Measurements from ENCODE around the gene EML4. TPM values are rescaled to one million over a fixed set of nuclear protein-coding genes. Genes with fewer than 3 reads are reported as not detected.
"Not testable (repeated sequence)": the region's sequence is repeated elsewhere in the genome, so short reads cannot be mapped to it uniquely, and the experiment has no call there.

Gene EML4
- total RNA-seq, 1 donor from 2014 or later: 109 TPM

- H3K27ac ChIP-seq: no peak overlapping the region
- no peaks in the 10 kb centered on the region for H3K9me3 ChIP-seq
- ATAC-seq: no peak
- no peaks in the 10 kb centered on the region for H3K27me3 ChIP-seq (ENCODE audit: low read depth)
- H3K4me3 ChIP-seq: no peak overlapping the region
- intact Hi-C loops (cut with DNase I): no loop called here
- H3K36me3 ChIP-seq: peaks cover 79% of the 10 kb centered on the region
- no peaks in the 10 kb centered on the region for H3K4me1 ChIP-seq
- DNase-seq: no peak
- TF ChIP-seq, protein P1, sequence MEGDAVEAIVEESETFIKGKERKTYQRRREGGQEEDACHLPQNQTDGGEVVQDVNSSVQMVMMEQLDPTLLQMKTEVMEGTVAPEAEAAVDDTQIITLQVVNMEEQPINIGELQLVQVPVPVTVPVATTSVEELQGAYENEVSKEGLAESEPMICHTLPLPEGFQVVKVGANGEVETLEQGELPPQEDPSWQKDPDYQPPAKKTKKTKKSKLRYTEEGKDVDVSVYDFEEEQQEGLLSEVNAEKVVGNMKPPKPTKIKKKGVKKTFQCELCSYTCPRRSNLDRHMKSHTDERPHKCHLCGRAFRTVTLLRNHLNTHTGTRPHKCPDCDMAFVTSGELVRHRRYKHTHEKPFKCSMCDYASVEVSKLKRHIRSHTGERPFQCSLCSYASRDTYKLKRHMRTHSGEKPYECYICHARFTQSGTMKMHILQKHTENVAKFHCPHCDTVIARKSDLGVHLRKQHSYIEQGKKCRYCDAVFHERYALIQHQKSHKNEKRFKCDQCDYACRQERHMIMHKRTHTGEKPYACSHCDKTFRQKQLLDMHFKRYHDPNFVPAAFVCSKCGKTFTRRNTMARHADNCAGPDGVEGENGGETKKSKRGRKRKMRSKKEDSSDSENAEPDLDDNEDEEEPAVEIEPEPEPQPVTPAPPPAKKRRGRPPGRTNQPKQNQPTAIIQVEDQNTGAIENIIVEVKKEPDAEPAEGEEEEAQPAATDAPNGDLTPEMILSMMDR (IDR thresholded peaks at IDR 0.05): no peak
Observed at GRCh38 chr2:42334220-42334619, 165.1 kb downstream of the EML4 start.

GRCh38 chr2:42334865-42335264, 165.7 kb downstream of the EML4 start:
- peaks cover 72% of the 10 kb centered on the region for H3K36me3 ChIP-seq
- H3K4me3 ChIP-seq; H3K27me3 ChIP-seq (ENCODE audit: low read depth); ATAC-seq; H3K4me1 ChIP-seq; intact Hi-C loops (cut with DNase I); DNase-seq; H3K9me3 ChIP-seq; H3K27ac ChIP-seq: not testable (repeated sequence)

GRCh38 chr2:42335514-42336104, 166.5 kb downstream of the EML4 start:
- no peak for ATAC-seq
- Histone ChIP-seq H3K36me3 (peaks cover 67% of the 10 kb centered on the region), H3K27me3 (ENCODE audit: low read depth) (no peaks in the 10 kb centered on the region), H3K4me1 (no peaks in the 10 kb centered on the region), H3K27ac (no peak overlapping the region), H3K4me3 (no peak overlapping the region), H3K9me3 (no peaks in the 10 kb centered on the region)
- TF ChIP-seq, protein P1 (IDR thresholded peaks at IDR 0.05): no peak
- DNase-seq: no peak
- intact Hi-C loops (cut with DNase I): no loop called here

- Histone ChIP-seq H3K27me3 (ENCODE audit: low read depth) (no peaks in the 10 kb centered on the region), H3K27ac (no peak overlapping the region), H3K4me3 (no peak overlapping the region), H3K9me3 (no peaks in the 10 kb centered on the region), H3K4me1 (no peaks in the 10 kb centered on the region), H3K36me3 (peaks cover 63% of the 10 kb centered on the region)
- ATAC-seq (no peak), DNase-seq (no peak)
- intact Hi-C loops (cut with DNase I): no loop called here
- TF ChIP-seq, protein P1 (IDR thresholded peaks at IDR 0.05): no peak
Observed at GRCh38 chr2:42336361-42336965, 167.3 kb downstream of the EML4 start.

DNA sequence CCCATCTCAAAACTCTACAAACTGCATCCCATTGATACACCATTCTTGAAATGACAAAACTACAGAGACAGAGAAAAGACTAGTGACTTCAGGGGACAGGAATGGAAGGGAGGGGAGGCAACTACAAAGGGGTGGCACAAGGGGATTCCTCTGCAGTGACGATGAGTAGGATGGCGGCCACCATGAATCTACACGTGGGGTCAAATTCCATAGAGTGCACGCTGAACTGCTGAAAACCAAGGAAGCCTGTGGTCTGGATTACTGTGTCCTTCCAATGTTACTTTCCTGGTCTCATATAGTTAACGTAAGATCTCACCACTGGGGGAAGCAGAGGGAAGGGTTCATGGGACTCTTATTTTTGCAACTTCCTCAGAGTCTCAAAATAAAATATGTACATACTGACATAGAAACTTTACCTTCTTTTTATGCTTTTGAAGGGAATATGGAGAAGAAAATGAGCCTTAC, 168.2 kb downstream of the EML4 start:
- H3K4me3 ChIP-seq: no peak overlapping the region
- TF ChIP-seq, protein P1 (IDR thresholded peaks at IDR 0.05): no peak
- H3K9me3 ChIP-seq: no peaks in the 10 kb centered on the region
- intact Hi-C loops (cut with DNase I): no loop called here
- ATAC-seq (no peak), DNase-seq (no peak)
- no peak overlapping the region for H3K27ac ChIP-seq
- H3K27me3 ChIP-seq (ENCODE audit: low read depth): no peaks in the 10 kb centered on the region
- peaks cover 5% of the 10 kb centered on the region for H3K4me1 ChIP-seq
- H3K36me3 ChIP-seq: peaks cover 54% of the 10 kb centered on the region

GRCh38 chr2:42337846-42338566, 168.9 kb downstream of the EML4 start:
- no peak for DNase-seq

More at GRCh38 chr2:42337846-42338566, 168.9 kb downstream of the EML4 start:
- no peaks in the 10 kb centered on the region for H3K27me3 ChIP-seq (ENCODE audit: low read depth)
- no peak for ATAC-seq
- no peak overlapping the region for H3K27ac ChIP-seq
- H3K4me3 ChIP-seq: no peak overlapping the region
- H3K36me3 ChIP-seq: peaks cover 48% of the 10 kb centered on the region
- TF ChIP-seq, protein P1 (IDR thresholded peaks at IDR 0.05): no peak
- intact Hi-C loops (cut with DNase I): no loop called here
- H3K9me3 ChIP-seq: no peaks in the 10 kb centered on the region
- H3K4me1 ChIP-seq: peaks cover 11% of the 10 kb centered on the region
